Stimulated activated CD8-positive, alpha-beta memory T cell treated with anti-CD3 and anti-CD28 coated beads, Interleukin-4, amount 100 ng/mL, for 4 hours (primary cell): ENCODE results near the gene TMEM203.

Source experiments
- DNase-seq, 2 donors: peaks; one replicate each; pipeline ENCODE4 v3.0.0-alpha.2; 2020; ENCODE audit warnings: low read depth in 2 of 2, low spot score in 1 of 2

Gene TMEM203

DNA sequence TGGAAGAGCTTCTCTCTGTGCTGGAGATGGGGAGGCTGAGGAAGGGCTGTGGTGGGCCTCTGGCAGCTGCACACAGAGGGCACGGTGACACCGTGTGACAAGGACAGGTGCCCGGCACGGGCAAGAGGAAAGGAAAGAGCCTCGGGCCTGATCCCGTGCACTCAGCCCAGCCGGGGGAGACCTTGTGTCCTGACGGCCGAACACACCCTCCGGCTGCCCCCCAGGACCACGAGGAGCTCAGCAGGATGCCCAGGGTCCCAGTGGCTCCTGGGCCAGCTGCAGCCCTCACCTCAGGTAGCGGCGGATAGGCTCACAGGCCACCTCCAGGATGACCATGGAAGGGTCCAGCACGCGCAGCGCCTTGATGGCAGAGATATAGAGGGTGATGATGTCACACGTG is 22.6 kb downstream of the TMEM203 start:
- no peak for DNase-seq

DNA sequence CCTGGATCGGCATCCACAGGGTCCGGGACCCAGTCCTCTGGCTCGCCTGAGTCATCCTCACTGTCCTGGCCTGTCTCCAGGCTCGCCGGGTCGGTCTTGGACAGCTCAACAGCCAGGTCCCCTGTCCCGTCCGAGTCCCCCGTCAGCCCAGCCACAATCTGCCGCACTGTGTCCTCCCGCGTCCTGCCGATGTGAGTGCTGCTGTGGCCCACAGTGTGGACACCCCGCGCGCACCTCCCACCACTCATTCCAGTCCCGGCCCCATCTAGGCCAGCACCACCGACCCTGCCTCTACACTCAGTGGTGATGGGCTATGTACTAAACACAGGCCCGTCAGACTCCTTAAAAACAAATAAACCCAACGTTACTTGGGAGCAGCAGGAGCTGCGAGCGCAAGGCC is 23.8 kb downstream of the TMEM203 start:
- DNase-seq: no peak

GRCh38 chr9:137180491-137180890 is 25.0 kb downstream of the TMEM203 start:
- no peak for DNase-seq

DNA sequence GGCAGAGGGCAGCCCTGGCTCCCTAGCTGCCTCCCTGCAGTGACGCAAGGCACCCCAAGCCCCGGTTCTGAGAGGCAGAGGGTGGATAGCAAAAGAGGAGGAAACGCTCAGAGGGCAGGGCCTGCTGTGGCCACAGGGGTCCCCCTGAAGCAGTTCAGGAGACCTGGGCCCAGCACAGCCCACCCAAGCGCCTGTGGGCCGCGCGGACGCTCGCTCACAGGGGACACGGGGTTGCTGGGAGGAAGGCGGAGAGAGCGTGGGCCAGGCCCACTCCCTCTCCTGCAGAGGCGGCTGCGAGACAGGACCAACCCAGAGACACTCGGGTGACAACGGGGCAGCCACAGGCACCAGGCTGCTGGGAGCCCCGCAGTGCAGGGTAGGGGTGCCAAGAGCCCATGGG is 25.7 kb downstream of the TMEM203 start:
- no peak for DNase-seq

- no peak for DNase-seq
These were observed 26.4 kb downstream of the TMEM203 start for GRCh38 chr9:137178939-137179630.

DNA sequence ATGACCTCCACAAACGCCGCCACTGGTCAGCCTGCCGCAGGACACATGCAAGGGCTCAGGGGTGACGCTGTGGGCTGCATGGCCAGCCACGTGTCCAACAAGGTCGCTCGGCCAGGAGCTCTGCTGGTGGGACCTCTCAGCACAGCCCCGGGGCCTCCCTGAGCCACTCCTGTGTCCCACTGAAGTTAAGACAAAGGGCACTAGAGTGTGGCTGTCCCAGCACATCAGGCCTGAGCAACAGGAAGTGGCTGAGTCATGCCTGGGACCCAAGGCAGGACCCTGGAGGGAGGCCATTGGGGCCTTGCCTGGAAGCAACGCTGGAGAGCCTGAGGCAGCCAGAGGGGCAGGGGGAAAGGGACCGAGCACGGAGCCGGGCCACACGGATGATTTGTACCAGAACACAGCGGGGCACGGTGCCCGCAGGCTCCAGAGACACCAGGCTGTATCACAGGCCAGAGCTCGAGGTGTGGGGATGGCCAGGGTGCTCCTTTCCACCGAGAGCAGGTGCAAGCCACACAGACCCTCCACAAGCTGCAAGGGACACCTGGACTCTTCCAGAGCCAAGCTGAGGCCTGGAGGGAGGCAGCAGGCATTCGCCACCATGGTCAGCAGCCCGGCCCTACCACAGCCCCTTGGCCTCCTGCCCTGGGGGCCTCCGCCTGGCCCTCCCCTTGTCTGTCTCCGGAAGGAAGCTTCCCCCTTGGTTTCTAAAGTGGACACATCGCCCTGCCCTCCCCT is 27.1 kb downstream of the TMEM203 start:
- DNase-seq: no peak

DNA sequence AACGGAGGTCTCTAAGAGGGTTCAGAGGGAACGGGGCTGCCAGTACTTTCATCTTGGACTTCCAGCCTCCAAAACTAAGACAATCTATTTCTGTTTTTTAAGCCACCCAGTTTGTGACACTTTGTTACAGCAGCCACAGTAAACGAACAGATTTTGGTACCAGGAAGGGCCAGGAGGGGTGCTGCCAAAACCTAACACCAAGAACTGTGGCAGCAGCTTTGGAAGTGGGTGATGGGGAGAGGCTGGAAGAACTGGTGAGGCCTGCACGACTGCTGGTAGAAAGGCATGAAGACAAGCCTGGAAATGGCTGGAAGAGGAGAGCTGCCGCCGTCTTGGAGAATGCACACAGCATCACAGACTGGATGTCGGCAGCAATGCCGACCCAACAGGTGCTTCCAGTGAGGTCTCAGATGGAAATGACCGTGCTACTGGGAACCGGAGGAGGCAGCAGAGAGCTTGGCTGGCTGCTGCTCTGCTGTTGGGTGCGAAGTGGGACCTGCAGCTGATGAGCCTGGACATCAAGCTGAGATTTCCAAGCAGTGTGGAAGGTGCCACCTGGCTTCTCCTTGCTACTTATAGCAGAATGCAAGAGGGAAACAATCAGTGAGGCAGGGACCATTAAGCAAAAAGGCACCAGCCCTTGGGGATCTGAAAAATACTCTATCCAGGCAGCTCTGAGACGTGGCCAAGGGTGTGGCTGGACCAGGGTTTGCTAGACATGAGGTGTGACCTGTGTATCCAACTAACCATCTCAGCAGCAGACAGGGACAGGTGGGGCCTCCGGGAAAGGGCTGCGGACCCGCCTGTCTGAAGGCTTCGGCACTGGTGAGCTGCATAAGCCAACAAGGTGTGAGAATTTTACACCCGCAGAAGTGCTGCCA is 28.9 kb downstream of the TMEM203 start:
- no peak for DNase-seq

GRCh38 chr9:137175345-137175961 is 30.0 kb downstream of the TMEM203 start:
- DNase-seq: no peak

DNA sequence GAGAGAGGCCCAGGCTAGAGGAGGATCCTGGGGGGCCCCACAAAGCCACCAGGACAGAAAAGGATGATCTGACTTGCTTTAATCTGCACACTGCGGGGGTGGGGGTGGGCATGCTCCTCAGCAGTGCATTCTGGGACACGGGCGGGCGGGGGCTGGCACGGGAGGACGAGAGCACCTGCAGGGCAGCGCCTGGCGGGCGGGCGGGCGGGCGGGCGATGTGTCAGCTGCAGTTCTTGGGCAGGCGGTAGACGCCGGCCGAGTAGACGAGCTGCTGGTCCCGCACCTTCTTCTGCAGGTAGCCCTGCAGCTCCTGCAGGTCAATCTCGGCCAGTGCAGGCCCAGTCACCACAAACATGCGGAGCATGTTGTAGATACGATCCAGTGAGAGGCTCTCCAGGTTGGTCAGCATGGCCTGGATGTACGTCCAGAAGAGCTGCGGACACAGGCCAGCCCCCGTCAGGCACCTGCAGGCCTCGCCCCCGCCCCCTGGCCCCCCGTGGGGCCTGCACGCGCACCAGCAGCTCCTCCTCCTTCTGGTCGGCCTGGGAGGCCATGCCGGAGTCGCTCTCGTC is 30.6 kb downstream of the TMEM203 start:
- no peak for DNase-seq

DNA sequence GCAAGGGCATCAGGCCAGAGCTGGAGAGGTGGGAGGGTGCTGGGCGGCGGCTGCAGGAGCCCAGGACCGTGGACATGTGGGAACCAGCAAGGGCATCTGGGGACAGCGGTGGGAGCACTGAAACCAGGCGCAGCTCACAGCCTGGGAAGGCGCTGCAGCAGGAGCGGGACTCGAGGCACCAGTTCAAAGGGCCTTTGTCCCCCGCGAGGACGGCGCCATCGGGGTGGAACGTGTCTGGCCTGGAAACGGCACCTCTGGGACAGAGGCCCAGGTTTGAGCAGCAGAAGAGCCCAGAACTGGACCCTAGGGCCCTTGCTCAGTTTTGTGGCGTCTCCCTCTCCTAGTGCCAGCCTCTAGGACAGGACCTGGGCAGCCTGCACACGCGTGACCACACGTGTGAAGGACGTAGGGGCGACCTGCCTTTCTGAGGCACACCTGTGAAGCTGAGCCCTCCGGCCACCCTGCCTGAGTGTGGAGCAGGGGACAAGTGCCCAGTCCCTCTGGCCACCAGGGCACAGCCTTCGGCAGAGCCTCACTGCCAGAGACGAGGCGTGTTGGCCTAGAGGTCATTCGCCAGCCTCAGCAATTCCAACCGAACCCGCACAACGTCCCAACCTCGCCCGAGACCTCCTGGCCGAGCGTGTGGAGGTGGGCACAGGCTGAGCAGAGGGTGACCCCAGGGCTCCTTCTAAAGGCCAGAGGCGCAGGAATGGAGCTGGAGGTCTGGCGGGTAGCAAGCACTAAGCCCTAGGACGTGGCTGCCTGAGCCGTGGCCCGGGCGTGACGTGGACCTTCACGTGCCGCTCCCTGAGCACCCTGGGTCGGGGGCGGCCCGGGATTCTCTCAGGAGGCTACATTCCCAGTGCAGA is 31.4 kb downstream of the TMEM203 start:
- no peak for DNase-seq

- DNase-seq: no peak
These were observed 32.3 kb downstream of the TMEM203 start for GRCh38 chr9:137172901-137173795.

GRCh38 chr9:137171149-137171900 is 34.1 kb downstream of the TMEM203 start:
- no peak for DNase-seq

- no peak for DNase-seq
These were observed 34.8 kb downstream of the TMEM203 start for GRCh38 chr9:137170486-137171148.

- DNase-seq: no peak
These were observed 35.5 kb downstream of the TMEM203 start, which contains the start of gene LRRC26 for GRCh38 chr9:137169896-137170358. Gene LRRC26 (minus strand): TSS chr9:137170051. CDS start chr9:137169943, 108 bp downstream.

- DNase-seq: no peak
These were observed 36.3 kb downstream of the TMEM203 start for GRCh38 chr9:137168904-137169856.

DNA sequence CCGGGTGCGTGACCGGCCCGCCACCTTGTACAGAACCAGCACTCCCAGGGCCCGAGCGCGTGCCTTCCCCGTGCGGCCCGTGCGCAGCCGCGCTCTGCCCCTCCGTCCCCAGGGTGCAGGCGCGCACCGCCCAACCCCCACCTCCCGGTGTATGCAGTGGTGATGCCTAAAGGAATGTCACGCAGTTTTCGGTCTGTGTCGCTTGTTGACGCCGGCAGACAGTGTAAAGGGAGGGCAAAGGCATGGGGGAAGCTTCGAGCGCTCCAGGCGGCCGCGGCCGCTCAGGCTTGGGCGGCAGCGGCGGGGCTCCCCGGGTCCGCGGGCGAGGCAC is 36.9 kb downstream of the TMEM203 start:
- DNase-seq: no peak
